Gastroesophageal sphincter (tissue), 3 donors: ENCODE results near the gene CLASP1.

Source experiments
- CTCF ChIP-seq, 4 experiments: fragments of 200-600 bp in 2 of 4; fragments of 450-650 bp in 2 of 4; sonication (generic) in 1 of 4; IDR thresholded peaks; one replicate each; pipeline ENCODE4 v1.5.1; 2017 to 2019; ENCODE audit warnings: antibody characterized with exemption in 4 of 4, mild to moderate bottlenecking in 2 of 4, moderate library complexity in 2 of 4
- EP300 ChIP-seq: sonication (generic); formaldehyde crosslinking; IDR thresholded peaks from one replicate; pipeline ENCODE4 v1.6.1; 2017; ENCODE audit warnings: antibody characterized with exemption, mild to moderate bottlenecking
- POLR2A ChIP-seq, 2 donors: fragments of 450-650 bp; IDR thresholded peaks; one replicate each; pipeline ENCODE4 v1.6.1; 2017; ENCODE audit warnings: antibody characterized with exemption in 2 of 2, mild to moderate bottlenecking in 2 of 2, moderate library complexity in 1 of 2

GRCh38 chr2:121690095-121690494 is 40.8 kb upstream of the CLASP1 start:
- no peak for TF ChIP-seq CTCF (IDR thresholded peaks at IDR 0.05)
- no peak for TF ChIP-seq EP300
- no peak for TF ChIP-seq POLR2A (IDR thresholded peaks at IDR 0.05)
